Measurements from ENCODE around the gene VAC14.

VAC14 gene

GRCh38 chr16:70660672-70661350 lies 140.1 kb downstream of the VAC14 start:
- TF ChIP-seq TAF1 (IDR thresholded peaks at IDR 0.05; ENCODE audit: low read depth), result no peak
- TF ChIP-seq EP300 (IDR thresholded peaks at IDR 0.05; ENCODE audit: borderline replicate concordance), result no peak
- TF ChIP-seq ZBTB7A (IDR thresholded peaks at IDR 0.05; ENCODE audit: low read depth), result no peak
- no peak for TF ChIP-seq FOXM1 (IDR thresholded peaks at IDR 0.05; ENCODE audit: borderline replicate concordance, low read depth)
- TF ChIP-seq TEAD4 (IDR thresholded peaks at IDR 0.05), result no peak
- no peak for TF ChIP-seq RAD21 (IDR thresholded peaks at IDR 0.05; ENCODE audit: low read depth)
- TF ChIP-seq, protein P1, sequence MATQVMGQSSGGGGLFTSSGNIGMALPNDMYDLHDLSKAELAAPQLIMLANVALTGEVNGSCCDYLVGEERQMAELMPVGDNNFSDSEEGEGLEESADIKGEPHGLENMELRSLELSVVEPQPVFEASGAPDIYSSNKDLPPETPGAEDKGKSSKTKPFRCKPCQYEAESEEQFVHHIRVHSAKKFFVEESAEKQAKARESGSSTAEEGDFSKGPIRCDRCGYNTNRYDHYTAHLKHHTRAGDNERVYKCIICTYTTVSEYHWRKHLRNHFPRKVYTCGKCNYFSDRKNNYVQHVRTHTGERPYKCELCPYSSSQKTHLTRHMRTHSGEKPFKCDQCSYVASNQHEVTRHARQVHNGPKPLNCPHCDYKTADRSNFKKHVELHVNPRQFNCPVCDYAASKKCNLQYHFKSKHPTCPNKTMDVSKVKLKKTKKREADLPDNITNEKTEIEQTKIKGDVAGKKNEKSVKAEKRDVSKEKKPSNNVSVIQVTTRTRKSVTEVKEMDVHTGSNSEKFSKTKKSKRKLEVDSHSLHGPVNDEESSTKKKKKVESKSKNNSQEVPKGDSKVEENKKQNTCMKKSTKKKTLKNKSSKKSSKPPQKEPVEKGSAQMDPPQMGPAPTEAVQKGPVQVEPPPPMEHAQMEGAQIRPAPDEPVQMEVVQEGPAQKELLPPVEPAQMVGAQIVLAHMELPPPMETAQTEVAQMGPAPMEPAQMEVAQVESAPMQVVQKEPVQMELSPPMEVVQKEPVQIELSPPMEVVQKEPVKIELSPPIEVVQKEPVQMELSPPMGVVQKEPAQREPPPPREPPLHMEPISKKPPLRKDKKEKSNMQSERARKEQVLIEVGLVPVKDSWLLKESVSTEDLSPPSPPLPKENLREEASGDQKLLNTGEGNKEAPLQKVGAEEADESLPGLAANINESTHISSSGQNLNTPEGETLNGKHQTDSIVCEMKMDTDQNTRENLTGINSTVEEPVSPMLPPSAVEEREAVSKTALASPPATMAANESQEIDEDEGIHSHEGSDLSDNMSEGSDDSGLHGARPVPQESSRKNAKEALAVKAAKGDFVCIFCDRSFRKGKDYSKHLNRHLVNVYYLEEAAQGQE (IDR thresholded peaks at IDR 0.05; ENCODE audit: low read depth), result no peak
- no peak for TF ChIP-seq CREB1 (IDR thresholded peaks at IDR 0.05; ENCODE audit: low read depth)
- no peak for TF ChIP-seq CEBPB (IDR thresholded peaks at IDR 0.05)
- TF ChIP-seq YY1 (IDR thresholded peaks at IDR 0.05; ENCODE audit: low read depth), result no peak
- no peak for TF ChIP-seq EGR1 (IDR thresholded peaks at IDR 0.05)

GRCh38 chr16:70659953-70660671 lies 140.8 kb downstream of the VAC14 start:
- TF ChIP-seq CEBPB (IDR thresholded peaks at IDR 0.05), result no peak
- no peak for TF ChIP-seq TAF1 (IDR thresholded peaks at IDR 0.05; ENCODE audit: low read depth)
- no peak for TF ChIP-seq NFIC (IDR thresholded peaks at IDR 0.05)
- no peak for TF ChIP-seq TCF12 (IDR thresholded peaks at IDR 0.05; ENCODE audit: low read depth)
- no peak for TF ChIP-seq EGR1 (IDR thresholded peaks at IDR 0.05)
- TF ChIP-seq, protein P1 (IDR thresholded peaks at IDR 0.05; ENCODE audit: low read depth), result no peak
- no peak for TF ChIP-seq ZBTB7A (IDR thresholded peaks at IDR 0.05; ENCODE audit: low read depth)
- TF ChIP-seq YY1 (IDR thresholded peaks at IDR 0.05; ENCODE audit: low read depth), result no peak
- TF ChIP-seq, protein P2, sequence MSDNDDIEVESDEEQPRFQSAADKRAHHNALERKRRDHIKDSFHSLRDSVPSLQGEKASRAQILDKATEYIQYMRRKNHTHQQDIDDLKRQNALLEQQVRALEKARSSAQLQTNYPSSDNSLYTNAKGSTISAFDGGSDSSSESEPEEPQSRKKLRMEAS (IDR thresholded peaks at IDR 0.05), result no peak
- no peak for TF ChIP-seq FOXM1 (IDR thresholded peaks at IDR 0.05; ENCODE audit: borderline replicate concordance, low read depth)
- TF ChIP-seq USF1 (IDR thresholded peaks at IDR 0.05), result no peak
- no peak for TF ChIP-seq CREB1 (IDR thresholded peaks at IDR 0.05; ENCODE audit: low read depth)
- TF ChIP-seq RAD21 (IDR thresholded peaks at IDR 0.05; ENCODE audit: low read depth), result no peak
- TF ChIP-seq EP300 (IDR thresholded peaks at IDR 0.05; ENCODE audit: borderline replicate concordance), result no peak
- TF ChIP-seq TEAD4 (IDR thresholded peaks at IDR 0.05), result no peak

GRCh38 chr16:70659546-70659945 lies 141.4 kb downstream of the VAC14 start:
- no peak for TF ChIP-seq TCF12 (IDR thresholded peaks at IDR 0.05; ENCODE audit: low read depth)
- TF ChIP-seq CREB1 (IDR thresholded peaks at IDR 0.05; ENCODE audit: low read depth), result no peak
- TF ChIP-seq FOXM1 (IDR thresholded peaks at IDR 0.05; ENCODE audit: borderline replicate concordance, low read depth), result no peak
- TF ChIP-seq YY1 (IDR thresholded peaks at IDR 0.05; ENCODE audit: low read depth), result no peak
- no peak for TF ChIP-seq USF1 (IDR thresholded peaks at IDR 0.05)
- no peak for TF ChIP-seq EGR1 (IDR thresholded peaks at IDR 0.05)
- TF ChIP-seq RAD21 (IDR thresholded peaks at IDR 0.05; ENCODE audit: low read depth), result no peak
- no peak for TF ChIP-seq TEAD4 (IDR thresholded peaks at IDR 0.05)
- no peak for TF ChIP-seq CEBPB (IDR thresholded peaks at IDR 0.05)

DNA sequence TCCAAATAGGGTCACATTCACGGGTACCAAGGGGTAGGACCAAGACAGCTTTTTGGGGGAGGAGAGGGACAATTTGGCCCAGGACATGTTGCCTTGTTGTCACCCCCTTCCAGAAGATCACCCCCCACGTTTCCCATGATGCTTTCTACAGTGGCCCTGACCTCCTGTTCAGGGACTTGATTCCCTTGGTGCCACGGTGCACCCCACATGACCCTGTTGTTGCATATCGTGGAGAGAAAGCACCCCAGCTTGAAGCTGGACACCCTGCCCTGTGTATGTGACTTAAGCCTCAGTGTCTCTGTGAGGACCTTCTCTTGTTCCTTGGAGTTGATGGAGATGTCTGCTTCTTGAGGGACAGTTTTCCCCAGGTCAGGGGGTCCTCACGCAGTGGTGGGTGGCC lies 142.0 kb downstream of the VAC14 start:
- TF ChIP-seq TAF1 (IDR thresholded peaks at IDR 0.05; ENCODE audit: low read depth) (no peak), YY1 (IDR thresholded peaks at IDR 0.05; ENCODE audit: low read depth) (no peak), ZBTB7A (IDR thresholded peaks at IDR 0.05; ENCODE audit: low read depth) (no peak), EP300 (IDR thresholded peaks at IDR 0.05; ENCODE audit: borderline replicate concordance) (no peak)
- TF ChIP-seq, protein P2 (IDR thresholded peaks at IDR 0.05), result no peak

- TF ChIP-seq TEAD4 (IDR thresholded peaks at IDR 0.05), result no peak
- no peak for TF ChIP-seq RAD21 (IDR thresholded peaks at IDR 0.05; ENCODE audit: low read depth)
- TF ChIP-seq, protein P1 (IDR thresholded peaks at IDR 0.05; ENCODE audit: low read depth), result no peak
- TF ChIP-seq NFIC (IDR thresholded peaks at IDR 0.05), result no peak
- TF ChIP-seq EP300 (IDR thresholded peaks at IDR 0.05; ENCODE audit: borderline replicate concordance), result no peak
- TF ChIP-seq USF1 (IDR thresholded peaks at IDR 0.05), result no peak
- no peak for TF ChIP-seq TCF12 (IDR thresholded peaks at IDR 0.05; ENCODE audit: low read depth)
- TF ChIP-seq CREB1 (IDR thresholded peaks at IDR 0.05; ENCODE audit: low read depth), result no peak
- TF ChIP-seq YY1 (IDR thresholded peaks at IDR 0.05; ENCODE audit: low read depth), result no peak
- no peak for TF ChIP-seq TAF1 (IDR thresholded peaks at IDR 0.05; ENCODE audit: low read depth)
- no peak for TF ChIP-seq EGR1 (IDR thresholded peaks at IDR 0.05)
- TF ChIP-seq, protein P2 (IDR thresholded peaks at IDR 0.05), result no peak
- TF ChIP-seq ZBTB7A (IDR thresholded peaks at IDR 0.05; ENCODE audit: low read depth), result no peak
- no peak for TF ChIP-seq FOXM1 (IDR thresholded peaks at IDR 0.05; ENCODE audit: borderline replicate concordance, low read depth)
- no peak for TF ChIP-seq CEBPB (IDR thresholded peaks at IDR 0.05)
Measured at GRCh38 chr16:70657956-70658355, 143.0 kb downstream of the VAC14 start.
